Measurements from ENCODE around the gene HIVEP3.

The HIVEP3 gene

GRCh38 chr1:41689558-41689981 is 229.2 kb downstream of the HIVEP3 start:
- DNase-seq (ENCODE audit: low read depth in 3 of 3), result no peak

- no peak for DNase-seq (ENCODE audit: low read depth in 3 of 3)
Measured at GRCh38 chr1:41689139-41689538, 229.6 kb downstream of the HIVEP3 start.

- no peak for DNase-seq (ENCODE audit: low read depth in 3 of 3)
Measured at GRCh38 chr1:41687007-41687406, 231.7 kb downstream of the HIVEP3 start.

GRCh38 chr1:41683681-41684500 is 234.8 kb downstream of the HIVEP3 start:
- DNase-seq (ENCODE audit: low read depth in 3 of 3), result no peak

GRCh38 chr1:41682845-41683625 is 235.7 kb downstream of the HIVEP3 start:
- DNase-seq (ENCODE audit: low read depth in 3 of 3), result no peak

GRCh38 chr1:41682149-41682548 is 236.6 kb downstream of the HIVEP3 start:
- DNase-seq (ENCODE audit: low read depth in 3 of 3), result no peak

- DNase-seq (ENCODE audit: low read depth in 3 of 3), result no peak
Measured at GRCh38 chr1:41681331-41682098, 237.2 kb downstream of the HIVEP3 start.

GRCh38 chr1:41679994-41680393 is 238.7 kb downstream of the HIVEP3 start:
- DNase-seq (ENCODE audit: low read depth in 3 of 3), result no peak

GRCh38 chr1:41679531-41679930 is 239.2 kb downstream of the HIVEP3 start:
- DNase-seq (ENCODE audit: low read depth in 3 of 3), result no peak

- DNase-seq (ENCODE audit: low read depth in 3 of 3), result no peak
Measured at GRCh38 chr1:41678111-41678878, 240.4 kb downstream of the HIVEP3 start.

- no peak for DNase-seq (ENCODE audit: low read depth in 3 of 3)
Measured at GRCh38 chr1:41677620-41678019, 241.1 kb downstream of the HIVEP3 start.

GRCh38 chr1:41675401-41675800 is 243.3 kb downstream of the HIVEP3 start:
- no peak for DNase-seq (ENCODE audit: low read depth in 3 of 3)

GRCh38 chr1:41674522-41674921 is 244.2 kb downstream of the HIVEP3 start:
- no peak for DNase-seq (ENCODE audit: low read depth in 3 of 3)

- DNase-seq (ENCODE audit: low read depth in 3 of 3), result no peak
Measured at GRCh38 chr1:41673806-41674205, 244.9 kb downstream of the HIVEP3 start.

GRCh38 chr1:41673378-41673777 is 245.3 kb downstream of the HIVEP3 start:
- no peak for DNase-seq (ENCODE audit: low read depth in 3 of 3)

GRCh38 chr1:41672641-41673361 is 245.9 kb downstream of the HIVEP3 start:
- DNase-seq (ENCODE audit: low read depth in 3 of 3), result no peak

- DNase-seq (ENCODE audit: low read depth in 3 of 3), result no peak
Measured at GRCh38 chr1:41672173-41672572, 246.5 kb downstream of the HIVEP3 start.

- no peak for DNase-seq (ENCODE audit: low read depth in 3 of 3)
Measured at GRCh38 chr1:41671116-41671755, 247.5 kb downstream of the HIVEP3 start.

GRCh38 chr1:41670217-41670957 is 248.3 kb downstream of the HIVEP3 start:
- no peak for DNase-seq (ENCODE audit: low read depth in 3 of 3)

GRCh38 chr1:41668967-41669366 is 249.8 kb downstream of the HIVEP3 start:
- no peak for DNase-seq (ENCODE audit: low read depth in 3 of 3)
